ENCODE measurements around the gene ARHGEF38.

Gene ARHGEF38

DNA sequence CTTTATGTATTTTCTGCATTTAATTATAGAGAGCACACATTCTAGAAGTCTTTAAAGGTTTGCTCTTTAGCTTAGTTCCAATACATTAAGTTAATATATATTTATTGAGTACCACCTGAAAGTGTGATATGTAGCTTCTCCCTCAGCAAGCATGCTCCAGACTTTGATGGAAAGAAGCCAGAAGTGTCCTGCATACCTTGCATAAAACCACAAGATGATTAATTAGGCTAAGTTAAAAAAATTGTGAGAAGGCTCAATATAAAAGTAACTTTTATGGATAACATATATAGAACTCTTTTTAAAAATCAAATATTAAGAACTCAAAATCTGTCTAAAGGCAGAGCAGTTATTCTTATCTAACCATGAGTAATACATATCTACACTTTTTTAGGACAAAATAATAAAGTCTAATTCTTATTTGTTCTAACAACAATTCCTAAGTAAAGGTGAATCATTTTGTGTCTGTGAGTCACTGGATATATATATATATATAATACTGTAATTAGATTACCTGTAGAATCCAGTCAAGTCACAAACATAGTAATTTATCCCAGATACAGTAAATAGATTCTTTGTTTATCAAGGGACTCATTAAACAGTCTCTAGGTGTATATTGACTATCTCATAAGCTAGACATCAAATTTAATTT lies 104.8 kb downstream of the ARHGEF38 start:
- TF ChIP-seq, protein P1, sequence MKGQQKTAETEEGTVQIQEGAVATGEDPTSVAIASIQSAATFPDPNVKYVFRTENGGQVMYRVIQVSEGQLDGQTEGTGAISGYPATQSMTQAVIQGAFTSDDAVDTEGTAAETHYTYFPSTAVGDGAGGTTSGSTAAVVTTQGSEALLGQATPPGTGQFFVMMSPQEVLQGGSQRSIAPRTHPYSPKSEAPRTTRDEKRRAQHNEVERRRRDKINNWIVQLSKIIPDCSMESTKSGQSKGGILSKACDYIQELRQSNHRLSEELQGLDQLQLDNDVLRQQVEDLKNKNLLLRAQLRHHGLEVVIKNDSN (IDR thresholded peaks at IDR 0.05): no peak
- TF ChIP-seq CEBPB (IDR thresholded peaks at IDR 0.05) (no peak), TEAD4 (IDR thresholded peaks at IDR 0.05) (no peak), RAD21 (IDR thresholded peaks at IDR 0.05; ENCODE audit: low read depth) (no peak), EP300 (IDR thresholded peaks at IDR 0.05; ENCODE audit: borderline replicate concordance) (no peak), EGR1 (IDR thresholded peaks at IDR 0.05) (no peak), FOXM1 (IDR thresholded peaks at IDR 0.05; ENCODE audit: borderline replicate concordance, low read depth) (no peak), ZBTB7A (IDR thresholded peaks at IDR 0.05; ENCODE audit: low read depth) (no peak), CREB1 (IDR thresholded peaks at IDR 0.05; ENCODE audit: low read depth) (no peak), NFIC (IDR thresholded peaks at IDR 0.05) (no peak), TAF1 (IDR thresholded peaks at IDR 0.05; ENCODE audit: low read depth) (no peak), YY1 (IDR thresholded peaks at IDR 0.05; ENCODE audit: low read depth) (no peak), TCF12 (IDR thresholded peaks at IDR 0.05; ENCODE audit: low read depth) (no peak)
- TF ChIP-seq, protein P2, sequence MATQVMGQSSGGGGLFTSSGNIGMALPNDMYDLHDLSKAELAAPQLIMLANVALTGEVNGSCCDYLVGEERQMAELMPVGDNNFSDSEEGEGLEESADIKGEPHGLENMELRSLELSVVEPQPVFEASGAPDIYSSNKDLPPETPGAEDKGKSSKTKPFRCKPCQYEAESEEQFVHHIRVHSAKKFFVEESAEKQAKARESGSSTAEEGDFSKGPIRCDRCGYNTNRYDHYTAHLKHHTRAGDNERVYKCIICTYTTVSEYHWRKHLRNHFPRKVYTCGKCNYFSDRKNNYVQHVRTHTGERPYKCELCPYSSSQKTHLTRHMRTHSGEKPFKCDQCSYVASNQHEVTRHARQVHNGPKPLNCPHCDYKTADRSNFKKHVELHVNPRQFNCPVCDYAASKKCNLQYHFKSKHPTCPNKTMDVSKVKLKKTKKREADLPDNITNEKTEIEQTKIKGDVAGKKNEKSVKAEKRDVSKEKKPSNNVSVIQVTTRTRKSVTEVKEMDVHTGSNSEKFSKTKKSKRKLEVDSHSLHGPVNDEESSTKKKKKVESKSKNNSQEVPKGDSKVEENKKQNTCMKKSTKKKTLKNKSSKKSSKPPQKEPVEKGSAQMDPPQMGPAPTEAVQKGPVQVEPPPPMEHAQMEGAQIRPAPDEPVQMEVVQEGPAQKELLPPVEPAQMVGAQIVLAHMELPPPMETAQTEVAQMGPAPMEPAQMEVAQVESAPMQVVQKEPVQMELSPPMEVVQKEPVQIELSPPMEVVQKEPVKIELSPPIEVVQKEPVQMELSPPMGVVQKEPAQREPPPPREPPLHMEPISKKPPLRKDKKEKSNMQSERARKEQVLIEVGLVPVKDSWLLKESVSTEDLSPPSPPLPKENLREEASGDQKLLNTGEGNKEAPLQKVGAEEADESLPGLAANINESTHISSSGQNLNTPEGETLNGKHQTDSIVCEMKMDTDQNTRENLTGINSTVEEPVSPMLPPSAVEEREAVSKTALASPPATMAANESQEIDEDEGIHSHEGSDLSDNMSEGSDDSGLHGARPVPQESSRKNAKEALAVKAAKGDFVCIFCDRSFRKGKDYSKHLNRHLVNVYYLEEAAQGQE (IDR thresholded peaks at IDR 0.05; ENCODE audit: low read depth): no peak
- TF ChIP-seq, protein P3, sequence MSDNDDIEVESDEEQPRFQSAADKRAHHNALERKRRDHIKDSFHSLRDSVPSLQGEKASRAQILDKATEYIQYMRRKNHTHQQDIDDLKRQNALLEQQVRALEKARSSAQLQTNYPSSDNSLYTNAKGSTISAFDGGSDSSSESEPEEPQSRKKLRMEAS (IDR thresholded peaks at IDR 0.05): no peak

DNA sequence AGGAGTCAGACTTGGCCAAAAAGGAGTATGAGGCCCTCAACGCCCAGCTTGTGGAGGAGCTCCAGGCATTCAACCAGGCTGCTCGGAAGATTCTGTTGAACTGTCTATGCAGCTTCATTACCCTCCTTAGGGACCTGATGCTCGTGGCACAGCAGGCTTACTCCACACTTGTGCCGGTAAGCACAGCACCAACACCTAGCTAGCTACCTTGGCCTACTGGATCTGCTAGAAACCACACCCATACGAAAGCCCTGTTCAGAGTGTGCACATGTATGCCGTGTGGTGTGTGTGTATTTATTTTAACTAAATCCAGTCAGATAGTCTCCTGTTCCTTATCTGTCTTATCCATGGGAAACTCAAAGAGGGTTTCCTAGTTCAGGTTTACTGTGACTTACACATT lies 106.8 kb downstream of the ARHGEF38 start:
- TF ChIP-seq CREB1 (IDR thresholded peaks at IDR 0.05; ENCODE audit: low read depth) (no peak), TAF1 (IDR thresholded peaks at IDR 0.05; ENCODE audit: low read depth) (no peak)
- TF ChIP-seq, protein P3 (IDR thresholded peaks at IDR 0.05): no peak

DNA sequence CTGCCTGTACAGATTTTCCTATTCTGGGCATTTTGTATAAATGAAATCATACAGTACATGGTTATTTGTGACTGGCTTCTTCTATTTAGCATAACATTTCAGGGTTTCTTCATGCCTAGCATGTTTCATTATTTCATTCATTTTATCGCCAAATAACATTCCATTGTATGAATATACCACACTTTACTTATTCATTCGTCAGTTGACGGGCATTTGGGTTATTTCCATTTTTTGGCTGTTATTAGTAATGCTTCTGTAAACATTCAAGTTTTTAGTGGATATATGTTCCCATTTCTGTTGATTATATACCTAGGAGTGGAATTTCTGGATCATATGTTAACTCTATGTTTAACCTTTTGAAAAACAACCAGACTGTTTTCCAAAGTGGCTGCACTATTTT lies 108.6 kb downstream of the ARHGEF38 start:
- TF ChIP-seq TAF1 (IDR thresholded peaks at IDR 0.05; ENCODE audit: low read depth): no peak
- no peak for TF ChIP-seq ZBTB7A (IDR thresholded peaks at IDR 0.05; ENCODE audit: low read depth)
- no peak for TF ChIP-seq TEAD4 (IDR thresholded peaks at IDR 0.05)
- no peak for TF ChIP-seq EP300 (IDR thresholded peaks at IDR 0.05; ENCODE audit: borderline replicate concordance)
- no peak for TF ChIP-seq CEBPB (IDR thresholded peaks at IDR 0.05)
- TF ChIP-seq NFIC (IDR thresholded peaks at IDR 0.05): no peak
- no peak for TF ChIP-seq CREB1 (IDR thresholded peaks at IDR 0.05; ENCODE audit: low read depth)
- TF ChIP-seq RAD21 (IDR thresholded peaks at IDR 0.05; ENCODE audit: low read depth): no peak
- no peak for TF ChIP-seq FOXM1 (IDR thresholded peaks at IDR 0.05; ENCODE audit: borderline replicate concordance, low read depth)
- TF ChIP-seq, protein P1 (IDR thresholded peaks at IDR 0.05): no peak
- TF ChIP-seq, protein P3 (IDR thresholded peaks at IDR 0.05): no peak
- no peak for TF ChIP-seq EGR1 (IDR thresholded peaks at IDR 0.05)
- TF ChIP-seq, protein P2 (IDR thresholded peaks at IDR 0.05; ENCODE audit: low read depth): no peak
- TF ChIP-seq TCF12 (IDR thresholded peaks at IDR 0.05; ENCODE audit: low read depth): no peak
- TF ChIP-seq YY1 (IDR thresholded peaks at IDR 0.05; ENCODE audit: low read depth): no peak

DNA sequence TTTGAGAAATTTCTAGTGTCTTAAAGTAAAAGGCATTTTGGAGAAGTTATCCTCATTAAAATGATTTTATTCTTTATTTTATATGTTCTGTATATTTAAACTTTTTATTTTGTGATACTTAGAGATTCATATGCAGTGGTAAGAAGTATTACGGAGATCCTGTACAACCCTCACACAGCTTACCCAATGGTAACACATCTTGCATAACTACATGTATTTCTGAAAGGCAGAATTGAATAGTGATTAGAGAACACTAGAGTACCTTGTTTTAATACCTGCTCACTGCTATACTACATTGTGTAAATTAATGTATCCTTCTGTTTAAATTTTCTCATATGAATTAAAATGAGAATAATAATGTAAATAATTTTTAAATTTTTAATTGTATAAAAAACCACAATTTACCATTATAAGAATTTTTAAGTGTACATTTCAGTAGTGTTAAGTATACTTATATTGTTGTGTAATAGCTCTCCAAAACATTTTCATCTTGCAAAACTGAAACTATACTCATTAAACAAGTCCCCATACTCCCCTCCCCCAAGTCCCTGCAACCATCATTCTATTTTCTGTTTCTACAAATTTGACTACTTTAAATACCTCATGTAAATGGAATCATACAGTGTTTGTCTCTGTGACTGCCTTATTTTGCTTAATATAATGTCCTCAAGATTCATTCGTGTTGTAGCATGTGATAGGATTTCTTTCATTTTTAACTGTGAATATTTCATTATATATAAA lies 110.7 kb downstream of the ARHGEF38 start:
- TF ChIP-seq, protein P2 (IDR thresholded peaks at IDR 0.05; ENCODE audit: low read depth): no peak
- no peak for TF ChIP-seq ZBTB7A (IDR thresholded peaks at IDR 0.05; ENCODE audit: low read depth)
- TF ChIP-seq RAD21 (IDR thresholded peaks at IDR 0.05; ENCODE audit: low read depth): no peak
- TF ChIP-seq TAF1 (IDR thresholded peaks at IDR 0.05; ENCODE audit: low read depth): no peak
- TF ChIP-seq TCF12 (IDR thresholded peaks at IDR 0.05; ENCODE audit: low read depth): no peak
- TF ChIP-seq, protein P3 (IDR thresholded peaks at IDR 0.05): no peak
- no peak for TF ChIP-seq EP300 (IDR thresholded peaks at IDR 0.05; ENCODE audit: borderline replicate concordance)
- TF ChIP-seq EGR1 (IDR thresholded peaks at IDR 0.05): no peak
- TF ChIP-seq, protein P1 (IDR thresholded peaks at IDR 0.05): no peak
- no peak for TF ChIP-seq NFIC (IDR thresholded peaks at IDR 0.05)
- no peak for TF ChIP-seq CREB1 (IDR thresholded peaks at IDR 0.05; ENCODE audit: low read depth)
- TF ChIP-seq FOXM1 (IDR thresholded peaks at IDR 0.05; ENCODE audit: borderline replicate concordance, low read depth): no peak
- TF ChIP-seq CEBPB (IDR thresholded peaks at IDR 0.05): no peak
